ENCODE measurements around the gene ATP8A2. TPM values are rescaled to one million over a fixed set of nuclear protein-coding genes. Genes with fewer than 3 reads are reported as not detected.

Gene ATP8A2
- total RNA-seq, 2 donors from 2014 or later = 0.18 to 0.24 TPM

DNA sequence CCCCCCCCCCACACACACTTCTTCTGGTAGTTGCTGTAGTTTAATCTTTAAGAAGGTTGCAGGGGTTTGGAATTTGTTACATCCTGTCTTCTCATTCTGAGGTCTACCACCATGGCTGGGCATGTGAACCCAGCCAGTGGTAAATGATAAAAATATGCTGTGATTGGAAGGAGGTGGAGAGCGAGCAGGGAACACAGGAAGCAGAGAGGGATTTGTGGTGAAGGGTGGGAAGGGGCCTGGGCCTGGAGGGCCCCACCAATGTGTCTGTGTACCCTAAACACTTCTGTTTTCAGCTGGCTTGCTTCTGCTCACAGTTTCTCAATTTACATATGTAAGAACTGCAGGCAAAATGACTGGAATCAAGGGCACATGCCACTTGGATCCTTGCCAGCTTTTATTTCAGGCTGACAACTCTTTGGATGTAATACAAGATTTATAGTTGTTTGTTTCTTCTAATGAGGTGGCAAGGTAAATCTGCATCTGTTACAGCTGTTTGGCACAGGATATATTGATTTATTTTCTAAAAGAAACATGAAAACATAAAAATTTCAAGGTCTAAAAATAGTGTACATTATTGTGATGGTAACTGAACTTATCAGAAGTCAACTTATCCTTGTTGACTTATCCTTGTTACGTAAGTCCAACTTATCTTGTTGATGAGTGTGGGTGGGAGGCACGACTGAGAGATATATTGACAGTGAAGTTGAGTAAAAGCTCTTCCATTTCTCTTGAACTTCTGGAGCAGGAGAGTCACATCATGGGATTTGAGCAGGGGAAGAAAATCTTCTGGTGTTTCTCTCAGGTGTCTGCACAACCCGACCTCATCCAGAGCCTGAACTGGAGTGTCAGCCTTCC lies 366.8 kb downstream of the ATP8A2 start:
- peak in 1 of 2 donors; percentile 70 for ATAC-seq
- intact Hi-C loops (cut with DNase I) = no loop called here
- no peak for DNase-seq

DNA sequence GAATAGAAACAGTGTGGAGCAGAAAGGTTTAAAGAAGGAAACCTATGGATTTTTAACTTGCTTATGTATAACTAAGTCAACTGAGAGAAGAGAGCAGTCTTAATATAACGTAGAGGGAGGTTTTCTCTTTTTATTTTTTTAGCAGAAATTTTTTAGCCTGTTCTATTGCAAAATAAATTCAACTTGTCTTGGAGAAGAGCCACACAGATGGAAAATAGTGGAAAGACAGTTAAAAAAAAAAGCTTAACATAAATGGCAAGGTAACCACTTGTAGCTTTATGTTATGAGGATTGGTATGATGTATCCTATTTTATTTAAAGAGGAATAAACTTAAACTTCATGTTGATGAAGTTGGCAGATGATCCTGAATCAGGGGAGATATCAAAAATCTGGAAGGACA lies 367.6 kb downstream of the ATP8A2 start:
- ATAC-seq (peak in 1 of 2 donors; percentile 25), DNase-seq (no peak)
- intact Hi-C loops (cut with DNase I) = no loop called here

DNA sequence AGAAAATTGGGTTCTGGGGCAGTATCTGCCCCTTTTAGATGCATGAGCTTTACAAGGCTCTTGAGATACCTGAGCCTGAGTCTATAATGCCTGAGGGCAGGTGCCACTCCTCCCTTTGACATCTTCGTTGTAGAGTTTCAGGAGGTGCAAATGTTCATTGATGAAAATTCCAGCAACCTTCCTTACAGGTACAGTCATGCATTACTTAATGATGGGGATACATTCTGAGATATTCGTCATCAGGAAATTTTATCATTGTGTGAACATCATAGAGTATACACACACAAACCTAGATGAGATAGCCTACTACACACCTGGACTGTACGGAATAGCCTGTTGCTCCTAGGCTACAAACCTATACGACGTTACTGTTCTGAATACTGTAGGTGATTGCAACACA lies 370.0 kb downstream of the ATP8A2 start:
- intact Hi-C loops (cut with DNase I) = no loop called here
- no peak for DNase-seq
- no peak for ATAC-seq

DNA sequence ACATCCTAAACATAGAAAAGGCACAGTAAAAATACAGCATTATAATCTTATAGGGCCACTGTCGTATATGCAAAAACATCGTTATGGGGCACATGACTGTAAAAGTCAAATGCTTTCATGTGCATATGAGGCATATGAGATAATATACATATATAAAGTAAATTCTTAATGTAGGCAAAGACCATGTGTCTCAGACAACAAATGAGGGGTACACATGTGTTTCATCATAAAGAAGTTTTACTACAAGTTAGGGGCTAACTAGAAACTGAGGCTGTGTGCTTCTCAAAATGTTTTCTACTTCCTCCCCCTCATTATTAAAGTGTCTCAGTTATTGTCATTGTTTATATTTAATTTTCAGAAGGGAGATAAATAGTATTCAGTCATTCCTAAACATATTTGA lies 370.4 kb downstream of the ATP8A2 start:
- no peak for ATAC-seq
- DNase-seq = no peak
- intact Hi-C loops (cut with DNase I) = no loop called here

DNA sequence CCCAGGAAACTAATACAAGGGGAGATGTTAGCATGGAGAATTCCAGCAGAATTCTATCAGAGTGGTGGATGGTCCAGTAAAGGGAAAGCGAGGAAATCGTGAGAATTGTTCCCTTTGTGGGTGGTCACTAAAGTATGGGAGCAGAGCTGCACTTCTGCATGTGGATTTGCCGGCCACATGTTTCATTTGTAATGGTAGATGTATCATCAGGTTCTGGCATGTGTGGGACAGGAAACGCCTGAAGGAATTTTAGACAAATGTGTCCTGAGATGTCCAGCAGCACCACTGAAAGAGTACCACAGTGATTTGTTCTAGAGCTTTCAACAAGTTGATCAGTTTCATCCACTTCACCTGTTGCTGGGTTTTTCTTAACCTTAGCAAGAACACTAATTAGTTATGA lies 371.6 kb downstream of the ATP8A2 start:
- ATAC-seq (no peak), DNase-seq (no peak)
- intact Hi-C loops (cut with DNase I) = no loop called here

GRCh38 chr13:25744178-25744577 lies 372.4 kb downstream of the ATP8A2 start:
- intact Hi-C loops (cut with DNase I) = no loop called here

GRCh38 chr13:25746131-25746530 lies 374.4 kb downstream of the ATP8A2 start:
- intact Hi-C loops (cut with DNase I) = no loop called here
- DNase-seq (no peak), ATAC-seq (no peak)

More at GRCh38 chr13:25744178-25744577, 372.4 kb downstream of the ATP8A2 start:
- DNase-seq (no peak), ATAC-seq (peak in 1 of 2 donors; percentile 29)

- ATAC-seq (peak; percentile 91 to 99), DNase-seq (peak; percentile 76)
- intact Hi-C loops (cut with DNase I) = no loop called here
Observed at GRCh38 chr13:25752957-25753551, 381.3 kb downstream of the ATP8A2 start.

DNA sequence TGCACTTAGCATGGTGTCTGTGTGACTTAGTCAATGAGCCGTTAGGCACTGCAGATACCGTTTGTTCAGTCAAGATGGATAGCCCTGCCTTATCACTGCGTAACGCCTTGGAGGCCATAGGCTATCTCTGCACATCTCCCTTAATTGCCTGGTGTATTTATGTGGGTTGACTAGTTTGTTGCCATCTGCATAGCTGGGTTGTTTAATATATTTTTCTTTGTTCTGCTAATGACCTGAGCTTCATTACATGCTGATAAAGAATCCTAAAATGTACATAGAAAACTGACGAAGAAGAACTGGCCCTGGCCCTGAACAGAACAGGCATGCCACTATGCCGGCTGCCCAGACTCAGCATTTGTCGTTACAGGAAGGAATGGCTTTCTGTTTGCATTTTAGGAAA lies 382.2 kb downstream of the ATP8A2 start:
- DNase-seq (no peak), ATAC-seq (no peak)
- intact Hi-C loops (cut with DNase I) = no loop called here

DNA sequence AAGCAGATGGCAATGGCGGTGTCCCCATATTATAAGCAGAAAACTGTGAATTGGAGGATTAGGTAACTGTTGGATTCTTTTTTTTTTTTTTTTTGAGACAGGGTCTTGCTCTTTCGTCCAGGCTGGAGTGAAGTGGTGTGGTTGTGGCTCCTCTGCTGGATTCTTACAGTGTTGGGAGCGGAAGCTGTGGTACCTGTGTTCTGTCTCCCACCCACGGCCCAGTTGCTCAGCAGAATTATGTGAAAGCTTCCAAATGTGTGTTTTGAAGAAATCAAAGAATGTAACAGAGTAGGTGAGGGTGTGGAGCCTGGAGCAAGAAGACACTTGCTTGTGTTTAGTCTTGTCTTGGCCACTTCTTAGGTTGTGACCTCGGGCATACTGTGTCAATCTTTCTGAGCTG lies 384.5 kb downstream of the ATP8A2 start:
- DNase-seq = no peak
- ATAC-seq = no peak
- intact Hi-C loops (cut with DNase I) = no loop called here

DNA sequence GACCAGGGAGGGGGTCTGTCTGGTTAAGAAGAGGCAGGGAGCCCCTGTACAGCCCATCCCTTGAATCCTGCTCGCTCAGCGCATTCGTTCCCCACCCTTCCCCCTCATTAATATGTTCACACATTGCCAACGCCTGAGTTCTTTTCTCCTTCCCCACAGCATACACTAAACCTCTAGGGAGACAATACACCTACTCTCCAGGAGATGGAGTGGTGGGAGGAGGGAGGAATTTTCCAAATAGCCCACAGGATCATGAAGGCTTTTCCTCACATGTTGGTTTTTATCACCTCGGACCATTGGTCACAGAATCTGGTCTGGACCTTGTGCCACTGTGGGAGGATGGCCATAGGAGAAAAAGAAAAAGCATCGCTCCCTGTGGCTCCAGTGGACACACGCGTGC lies 385.1 kb downstream of the ATP8A2 start:
- no peak for DNase-seq
- ATAC-seq = no peak
- intact Hi-C loops (cut with DNase I) = no loop called here

GRCh38 chr13:25761041-25761440 lies 389.3 kb downstream of the ATP8A2 start:
- DNase-seq = no peak
- ATAC-seq = no peak
- intact Hi-C loops (cut with DNase I) = no loop called here

- DNase-seq (no peak), ATAC-seq (no peak)
- intact Hi-C loops (cut with DNase I) = no loop called here
Observed at GRCh38 chr13:25762281-25762680, 390.5 kb downstream of the ATP8A2 start.

GRCh38 chr13:25762795-25763377 lies 391.1 kb downstream of the ATP8A2 start:
- no peak for ATAC-seq
- DNase-seq = no peak
- intact Hi-C loops (cut with DNase I) = no loop called here

DNA sequence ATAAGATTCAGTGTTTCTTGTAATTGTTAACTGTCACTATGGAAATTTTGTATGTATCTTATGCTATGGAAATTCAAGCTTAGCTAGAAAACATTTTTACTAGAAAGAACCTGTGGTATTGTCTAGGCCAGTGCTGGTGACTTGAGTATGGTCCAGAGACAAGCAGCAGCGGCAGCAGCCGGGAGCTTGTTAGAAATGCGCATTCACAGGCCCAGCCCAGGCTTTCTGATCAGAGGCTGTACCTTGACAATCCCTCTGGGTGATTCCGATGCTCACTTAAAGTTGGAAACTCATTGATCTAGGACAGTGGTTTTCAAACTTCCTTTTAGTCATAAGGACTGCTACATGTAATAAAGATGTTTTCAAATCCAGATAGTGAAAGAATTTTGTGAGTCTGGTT lies 392.6 kb downstream of the ATP8A2 start:
- intact Hi-C loops (cut with DNase I) = no loop called here
- no peak for DNase-seq
- no peak for ATAC-seq

DNA sequence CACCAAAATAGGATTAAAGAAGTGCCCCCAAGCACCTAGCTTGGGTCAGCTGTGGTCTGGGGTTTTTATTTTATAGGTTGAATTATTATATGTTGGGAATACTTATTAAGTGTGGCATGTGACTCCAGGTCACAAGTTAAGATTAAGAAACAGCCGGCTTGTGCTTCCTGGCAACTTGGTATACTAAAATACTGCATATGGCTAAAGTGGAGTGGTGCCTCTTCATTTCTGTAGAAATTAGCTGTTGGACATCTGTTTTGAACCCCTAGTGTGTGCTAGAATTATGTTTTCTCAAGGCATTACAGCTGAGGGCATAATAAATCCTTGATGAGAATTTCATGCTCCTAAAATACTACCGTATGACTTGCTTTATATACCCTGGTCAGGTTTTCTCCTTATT lies 393.5 kb downstream of the ATP8A2 start:
- no peak for DNase-seq
- intact Hi-C loops (cut with DNase I) = no loop called here
- ATAC-seq = no peak

GRCh38 chr13:25766576-25766975 lies 394.8 kb downstream of the ATP8A2 start:
- ATAC-seq (no peak), DNase-seq (no peak)
- intact Hi-C loops (cut with DNase I) = no loop called here

DNA sequence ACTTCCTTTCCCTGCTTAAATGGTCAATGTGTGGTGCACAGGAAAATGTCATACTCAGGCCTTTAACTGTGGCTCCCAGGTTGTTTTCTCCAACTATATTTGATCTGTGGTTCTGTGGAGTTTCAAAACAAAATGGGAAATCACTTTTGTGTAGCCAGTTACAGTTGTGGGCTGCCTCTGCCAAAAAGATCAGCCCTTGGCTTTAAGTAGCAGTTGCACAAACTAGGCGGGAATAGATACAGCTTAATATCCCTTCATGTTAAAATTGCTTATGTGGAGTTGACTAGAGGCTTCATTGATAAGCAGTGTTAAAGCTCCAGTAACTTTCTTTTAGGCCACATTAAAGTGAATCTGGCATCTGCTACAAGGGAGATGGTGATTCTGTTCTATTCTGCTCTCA lies 395.2 kb downstream of the ATP8A2 start:
- DNase-seq (no peak), ATAC-seq (no peak)
- intact Hi-C loops (cut with DNase I) = no loop called here

GRCh38 chr13:25768376-25768775 lies 396.6 kb downstream of the ATP8A2 start:
- ATAC-seq = no peak
- intact Hi-C loops (cut with DNase I) = no loop called here
- no peak for DNase-seq

DNA sequence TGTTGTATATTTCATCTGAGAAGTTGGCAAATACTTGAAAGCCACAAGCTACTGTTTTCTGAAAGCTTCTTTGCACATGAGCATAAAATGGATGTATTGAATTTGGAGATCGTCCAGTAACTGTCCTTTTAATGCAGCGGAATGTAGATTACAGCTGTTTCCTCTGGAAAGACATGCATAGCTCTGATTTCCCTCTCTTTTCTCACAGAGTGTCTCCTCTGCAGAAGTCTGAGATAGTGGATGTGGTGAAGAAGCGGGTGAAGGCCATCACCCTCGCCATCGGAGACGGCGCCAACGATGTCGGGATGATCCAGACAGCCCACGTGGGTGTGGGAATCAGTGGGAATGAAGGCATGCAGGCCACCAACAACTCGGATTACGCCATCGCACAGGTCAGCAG lies 397.1 kb downstream of the ATP8A2 start:
- ATAC-seq = no peak
- intact Hi-C loops (cut with DNase I) = no loop called here
- no peak for DNase-seq

GRCh38 chr13:25770601-25771000 lies 398.8 kb downstream of the ATP8A2 start:
- ATAC-seq = no peak
- DNase-seq = no peak
- intact Hi-C loops (cut with DNase I) = no loop called here
